ENCODE measurements around the gene CDYL.

DNA sequence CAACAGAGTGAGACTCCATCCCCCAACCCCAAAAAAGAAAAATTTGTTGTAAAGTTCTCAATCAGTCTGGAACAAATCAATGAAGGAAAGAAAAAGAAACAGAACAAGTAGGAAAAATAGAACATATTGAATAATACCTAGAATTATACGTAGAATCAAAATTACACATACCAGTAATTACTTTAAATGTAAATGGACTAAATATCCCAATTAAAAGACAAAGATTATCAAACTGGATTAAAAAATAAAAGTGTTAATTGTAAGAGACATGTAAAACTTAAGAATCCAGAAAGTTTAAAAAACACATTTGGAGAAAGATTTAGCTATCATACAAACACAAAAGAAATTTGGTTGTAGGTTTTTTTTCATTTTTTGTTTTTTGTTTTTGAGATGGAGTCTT lies 12.3 kb upstream of the CDYL start:
- TF ChIP-seq, protein P1, sequence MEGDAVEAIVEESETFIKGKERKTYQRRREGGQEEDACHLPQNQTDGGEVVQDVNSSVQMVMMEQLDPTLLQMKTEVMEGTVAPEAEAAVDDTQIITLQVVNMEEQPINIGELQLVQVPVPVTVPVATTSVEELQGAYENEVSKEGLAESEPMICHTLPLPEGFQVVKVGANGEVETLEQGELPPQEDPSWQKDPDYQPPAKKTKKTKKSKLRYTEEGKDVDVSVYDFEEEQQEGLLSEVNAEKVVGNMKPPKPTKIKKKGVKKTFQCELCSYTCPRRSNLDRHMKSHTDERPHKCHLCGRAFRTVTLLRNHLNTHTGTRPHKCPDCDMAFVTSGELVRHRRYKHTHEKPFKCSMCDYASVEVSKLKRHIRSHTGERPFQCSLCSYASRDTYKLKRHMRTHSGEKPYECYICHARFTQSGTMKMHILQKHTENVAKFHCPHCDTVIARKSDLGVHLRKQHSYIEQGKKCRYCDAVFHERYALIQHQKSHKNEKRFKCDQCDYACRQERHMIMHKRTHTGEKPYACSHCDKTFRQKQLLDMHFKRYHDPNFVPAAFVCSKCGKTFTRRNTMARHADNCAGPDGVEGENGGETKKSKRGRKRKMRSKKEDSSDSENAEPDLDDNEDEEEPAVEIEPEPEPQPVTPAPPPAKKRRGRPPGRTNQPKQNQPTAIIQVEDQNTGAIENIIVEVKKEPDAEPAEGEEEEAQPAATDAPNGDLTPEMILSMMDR (IDR thresholded peaks at IDR 0.05 in 8 of 11, conservative IDR thresholded peaks at IDR 0.05 in 3 of 11), result no peak
- no peak for TF ChIP-seq POLR2A (IDR thresholded peaks at IDR 0.05)
- TF ChIP-seq POLR2AphosphoS5 (IDR thresholded peaks at IDR 0.05), result no peak
